K562 (cell line): ENCODE data around the gene WDR83. TPM values are rescaled to one million over a fixed set of nuclear protein-coding genes. Genes with fewer than 3 reads are reported as not detected.

Experiments
- ARHGAP35 ChIP-seq: fragments of 450-650 bp; IDR thresholded peaks from 2 replicates; pipeline ENCODE4 v1.6.1; 2018; ENCODE audit not compliant: partially characterized antibody
- ETS1 ChIP-seq: conservative IDR thresholded peaks from 2 replicates; pipeline ENCODE4 v1.6.1; 2011; ENCODE audit warnings: low read depth, mild to moderate bottlenecking, low read length; ENCODE audit not compliant: control insufficient read depth
- HDGF ChIP-seq: fragments of 450-650 bp; IDR thresholded peaks from 2 replicates; pipeline ENCODE4 v1.6.1; 2016
- JUNB ChIP-seq: fragments of 450-650 bp; formaldehyde crosslinking; conservative IDR thresholded peaks from 2 replicates; pipeline ENCODE4 v1.4.0; 2020; ENCODE audit warnings: mild to moderate bottlenecking
- MGA ChIP-seq: fragments of 450-650 bp; IDR thresholded peaks from 2 replicates; pipeline ENCODE4 v1.6.1; 2016; ENCODE audit warnings: mild to moderate bottlenecking, moderate library complexity
- polyA plus RNA-seq, 8 experiments: library from polyadenylated mRNA; depleted of rRNA in 4 of 8; stranded (reverse) in 5 of 8; unstranded in 3 of 8; fragments of >200 nt; fragmentation: Nextera tagmentation in 2 of 8; fragmentation: Illumina TruSeq in 1 of 8; extraction: Ambion mirVana in 2 of 8; extraction: Trizol in 1 of 8; gene quantifications; 2 replicates each; pipeline versions ENCODE4 v1.2.1 to v1.2.3, GENCODE V29; 2011 to 2014; ENCODE audit warnings: inconsistent platforms in 1 of 8, missing spikeins in 1 of 8
- total RNA-seq, 7 experiments: library from RNA; depleted of rRNA in 6 of 7; stranded (reverse); fragments of >200 nt in 6 of 7; fragmentation: Illumina TruSeq in 2 of 7; extraction: Trizol in 2 of 7; gene quantifications; 2 replicates each; pipeline versions ENCODE4 v1.2.1 to v1.2.3, GENCODE V29; 2011 to 2021; ENCODE audit warnings: low replicate concordance in 1 of 7
- TF ChIP-seq, protein P1 (sequence below): fragments of 450-650 bp; formaldehyde crosslinking; IDR thresholded peaks from 2 replicates; pipeline ENCODE4 v1.4.0; 2022; ENCODE audit warnings: missing genetic modification characterization
- TF ChIP-seq, protein P2 (sequence below): fragments of 250-450 bp; sonication (Bioruptor Pico); IDR thresholded peaks from 2 replicates; pipeline ENCODE4 v1.5.0; 2020; ENCODE audit warnings: mild to moderate bottlenecking
- TF ChIP-seq, protein P3 (sequence below): IDR thresholded peaks from 2 replicates; pipeline ENCODE4 v1.6.1; 2016; ENCODE audit warnings: missing genetic modification characterization, missing compliant biosample characterization
- TF ChIP-seq, protein P4 (sequence below): fragments of 250-450 bp; sonication (Bioruptor Pico); IDR thresholded peaks from 2 replicates; pipeline ENCODE4 v1.4.0; 2020; ENCODE audit warnings: mild to moderate bottlenecking

Gene WDR83
- total and polyA plus RNA-seq, 9 of the 15 experiments (the other 6 are each of a cell fraction or from before 2014, with no cell fraction given) = 0.52 to 21.3 (median 4.2) TPM

GRCh38 chr19:12689012-12689411, 22.4 kb downstream of the WDR83 start (continued):
- TF ChIP-seq MGA (no peak), JUNB (CRISPR knock-in tag) (no peak), HDGF (no peak), ETS1 (no peak), ARHGAP35 (no peak)
- TF ChIP-seq, protein P1, sequence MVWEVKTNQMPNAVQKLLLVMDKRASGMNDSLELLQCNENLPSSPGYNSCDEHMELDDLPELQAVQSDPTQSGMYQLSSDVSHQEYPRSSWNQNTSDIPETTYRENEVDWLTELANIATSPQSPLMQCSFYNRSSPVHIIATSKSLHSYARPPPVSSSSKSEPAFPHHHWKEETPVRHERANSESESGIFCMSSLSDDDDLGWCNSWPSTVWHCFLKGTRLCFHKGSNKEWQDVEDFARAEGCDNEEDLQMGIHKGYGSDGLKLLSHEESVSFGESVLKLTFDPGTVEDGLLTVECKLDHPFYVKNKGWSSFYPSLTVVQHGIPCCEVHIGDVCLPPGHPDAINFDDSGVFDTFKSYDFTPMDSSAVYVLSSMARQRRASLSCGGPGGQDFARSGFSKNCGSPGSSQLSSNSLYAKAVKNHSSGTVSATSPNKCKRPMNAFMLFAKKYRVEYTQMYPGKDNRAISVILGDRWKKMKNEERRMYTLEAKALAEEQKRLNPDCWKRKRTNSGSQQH = no peak
- TF ChIP-seq, protein P2, sequence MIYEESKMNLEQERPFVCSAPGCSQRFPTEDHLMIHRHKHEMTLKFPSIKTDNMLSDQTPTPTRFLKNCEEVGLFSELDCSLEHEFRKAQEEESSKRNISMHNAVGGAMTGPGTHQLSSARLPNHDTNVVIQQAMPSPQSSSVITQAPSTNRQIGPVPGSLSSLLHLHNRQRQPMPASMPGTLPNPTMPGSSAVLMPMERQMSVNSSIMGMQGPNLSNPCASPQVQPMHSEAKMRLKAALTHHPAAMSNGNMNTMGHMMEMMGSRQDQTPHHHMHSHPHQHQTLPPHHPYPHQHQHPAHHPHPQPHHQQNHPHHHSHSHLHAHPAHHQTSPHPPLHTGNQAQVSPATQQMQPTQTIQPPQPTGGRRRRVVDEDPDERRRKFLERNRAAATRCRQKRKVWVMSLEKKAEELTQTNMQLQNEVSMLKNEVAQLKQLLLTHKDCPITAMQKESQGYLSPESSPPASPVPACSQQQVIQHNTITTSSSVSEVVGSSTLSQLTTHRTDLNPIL (CRISPR knock-in tag) = no peak
- TF ChIP-seq, protein P3, sequence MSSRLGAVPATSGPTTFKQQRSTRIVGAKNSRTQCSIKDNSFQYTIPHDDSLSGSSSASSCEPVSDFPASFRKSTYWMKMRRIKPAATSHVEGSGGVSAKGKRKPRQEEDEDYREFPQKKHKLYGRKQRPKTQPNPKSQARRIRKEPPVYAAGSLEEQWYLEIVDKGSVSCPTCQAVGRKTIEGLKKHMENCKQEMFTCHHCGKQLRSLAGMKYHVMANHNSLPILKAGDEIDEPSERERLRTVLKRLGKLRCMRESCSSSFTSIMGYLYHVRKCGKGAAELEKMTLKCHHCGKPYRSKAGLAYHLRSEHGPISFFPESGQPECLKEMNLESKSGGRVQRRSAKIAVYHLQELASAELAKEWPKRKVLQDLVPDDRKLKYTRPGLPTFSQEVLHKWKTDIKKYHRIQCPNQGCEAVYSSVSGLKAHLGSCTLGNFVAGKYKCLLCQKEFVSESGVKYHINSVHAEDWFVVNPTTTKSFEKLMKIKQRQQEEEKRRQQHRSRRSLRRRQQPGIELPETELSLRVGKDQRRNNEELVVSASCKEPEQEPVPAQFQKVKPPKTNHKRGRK = no peak
- TF ChIP-seq, protein P4, sequence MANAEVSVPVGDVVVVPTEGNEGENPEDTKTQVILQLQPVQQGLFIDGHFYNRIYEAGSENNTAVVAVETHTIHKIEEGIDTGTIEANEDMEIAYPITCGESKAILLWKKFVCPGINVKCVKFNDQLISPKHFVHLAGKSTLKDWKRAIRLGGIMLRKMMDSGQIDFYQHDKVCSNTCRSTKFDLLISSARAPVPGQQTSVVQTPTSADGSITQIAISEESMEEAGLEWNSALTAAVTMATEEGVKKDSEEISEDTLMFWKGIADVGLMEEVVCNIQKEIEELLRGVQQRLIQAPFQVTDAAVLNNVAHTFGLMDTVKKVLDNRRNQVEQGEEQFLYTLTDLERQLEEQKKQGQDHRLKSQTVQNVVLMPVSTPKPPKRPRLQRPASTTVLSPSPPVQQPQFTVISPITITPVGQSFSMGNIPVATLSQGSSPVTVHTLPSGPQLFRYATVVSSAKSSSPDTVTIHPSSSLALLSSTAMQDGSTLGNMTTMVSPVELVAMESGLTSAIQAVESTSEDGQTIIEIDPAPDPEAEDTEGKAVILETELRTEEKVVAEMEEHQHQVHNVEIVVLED = no peak
